Stimulated activated CD8-positive, alpha-beta memory T cell treated with anti-CD3 and anti-CD28 coated beads, Interleukin-7, amount 100 ng/mL, for 48 hours (primary cell): Measurements from ENCODE around the gene SLC12A6.

Experiments used
- DNase-seq, 2 donors: peaks; one replicate each; pipeline ENCODE4 v3.0.0-alpha.2; 2020; ENCODE audit warnings: low read depth in 1 of 2; ENCODE audit errors: extremely low read depth in 1 of 2

SLC12A6 gene

GRCh38 chr15:34266751-34267150 lies 70.8 kb downstream of the SLC12A6 start:
- no peak for DNase-seq

- no peak for DNase-seq
These were observed 73.5 kb downstream of the SLC12A6 start for GRCh38 chr15:34264076-34264475.

- DNase-seq, result no peak
These were observed 75.2 kb downstream of the SLC12A6 start for GRCh38 chr15:34262362-34262761.

GRCh38 chr15:34259566-34259965 lies 78.0 kb downstream of the SLC12A6 start:
- no peak for DNase-seq

GRCh38 chr15:34258151-34258550 lies 79.4 kb downstream of the SLC12A6 start:
- DNase-seq, result no peak

GRCh38 chr15:34252545-34252944 lies 85.0 kb downstream of the SLC12A6 start:
- no peak for DNase-seq

GRCh38 chr15:34248190-34248589 lies 89.4 kb downstream of the SLC12A6 start:
- no peak for DNase-seq

- no peak for DNase-seq
These were observed 91.2 kb downstream of the SLC12A6 start for GRCh38 chr15:34246276-34246976.

- DNase-seq, result no peak
These were observed 94.4 kb downstream of the SLC12A6 start for GRCh38 chr15:34243226-34243625.

GRCh38 chr15:34242331-34242710 lies 95.3 kb downstream of the SLC12A6 start:
- no peak for DNase-seq

GRCh38 chr15:34241376-34242330 lies 95.9 kb downstream of the SLC12A6 start:
- DNase-seq, result no peak

- peak in 1 of 2 donors; percentile 24 for DNase-seq
These were observed 97.0 kb downstream of the SLC12A6 start for GRCh38 chr15:34240537-34240936.

- DNase-seq, result peak in 1 of 2 donors; percentile 49
These were observed 98.3 kb downstream of the SLC12A6 start for GRCh38 chr15:34239151-34239808.

GRCh38 chr15:34233614-34234013 lies 104.0 kb downstream of the SLC12A6 start:
- DNase-seq, result no peak

GRCh38 chr15:34223904-34224596 lies 113.5 kb downstream of the SLC12A6 start:
- no peak for DNase-seq

- no peak for DNase-seq
These were observed 119.9 kb downstream of the SLC12A6 start for GRCh38 chr15:34217587-34218225.

- no peak for DNase-seq
These were observed 120.9 kb downstream of the SLC12A6 start for GRCh38 chr15:34216527-34217270.

GRCh38 chr15:34214135-34214534 lies 123.4 kb downstream of the SLC12A6 start:
- DNase-seq, result no peak

- no peak for DNase-seq
These were observed 123.9 kb downstream of the SLC12A6 start for GRCh38 chr15:34213690-34214089.
